GM18526 (cell line): ENCODE data around the gene OGDHL.

Source experiments
- POLR2A ChIP-seq: IDR thresholded peaks from 3 replicates; pipeline ENCODE4 v1.6.1; 2011; ENCODE audit not compliant: insufficient read length; ENCODE audit errors: extremely low read depth

Gene OGDHL

GRCh38 chr10:49761789-49762565 is at the start of gene OGDHL:
OGDHL (minus strand) TSS chr10:49762323; CDS start chr10:49758592, 3,731 bp downstream.
- no peak for TF ChIP-seq POLR2A

- TF ChIP-seq POLR2A = no peak
Measured at GRCh38 chr10:49803988-49804387, 41.9 kb upstream of the OGDHL start.

DNA sequence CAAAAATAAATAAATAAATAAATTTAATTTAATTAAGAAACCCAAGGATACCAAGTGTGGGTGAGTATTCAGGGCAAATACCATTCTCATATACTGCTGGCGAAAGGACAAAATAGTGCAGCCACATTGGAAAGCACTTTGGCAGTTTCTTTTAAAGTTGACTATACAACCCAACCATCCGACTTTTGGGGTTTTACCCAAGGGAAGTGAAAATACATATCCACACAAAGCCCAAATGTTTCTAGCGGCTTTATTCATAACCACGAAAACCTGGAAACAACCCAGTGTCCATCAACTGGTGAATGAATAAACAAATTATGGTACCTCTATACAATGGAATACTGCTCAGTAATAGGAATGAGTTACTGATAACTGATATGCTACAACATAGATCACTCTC is 36.2 kb upstream of the OGDHL start:
- TF ChIP-seq POLR2A = no peak

- TF ChIP-seq POLR2A = no peak
Measured at GRCh38 chr10:49791100-49791499, 29.0 kb upstream of the OGDHL start.

GRCh38 chr10:49784681-49785080 is 22.6 kb upstream of the OGDHL start:
- no peak for TF ChIP-seq POLR2A

GRCh38 chr10:49783645-49784044 is 21.5 kb upstream of the OGDHL start:
- no peak for TF ChIP-seq POLR2A

DNA sequence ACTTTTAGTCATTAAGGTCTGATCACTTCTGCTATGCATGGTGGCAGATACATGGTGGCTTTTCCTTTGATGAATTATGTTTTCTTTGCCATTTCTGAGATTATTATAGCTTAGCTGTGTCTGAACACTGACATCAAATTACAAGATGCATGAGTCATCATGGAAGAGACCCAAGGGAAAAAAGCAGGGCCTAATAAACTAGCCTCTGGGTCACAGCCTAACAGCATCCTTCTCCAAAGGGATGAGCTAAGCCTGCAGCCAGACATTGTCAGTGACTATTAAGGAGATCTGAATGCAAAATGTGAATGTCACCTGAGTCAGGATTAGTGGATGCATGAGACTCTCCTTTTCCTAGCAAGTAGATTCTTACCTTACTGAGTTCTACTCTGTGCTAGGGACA is 19.1 kb upstream of the OGDHL start:
- TF ChIP-seq POLR2A = no peak

- no peak for TF ChIP-seq POLR2A
Measured at GRCh38 chr10:49778197-49778596, 16.1 kb upstream of the OGDHL start.

DNA sequence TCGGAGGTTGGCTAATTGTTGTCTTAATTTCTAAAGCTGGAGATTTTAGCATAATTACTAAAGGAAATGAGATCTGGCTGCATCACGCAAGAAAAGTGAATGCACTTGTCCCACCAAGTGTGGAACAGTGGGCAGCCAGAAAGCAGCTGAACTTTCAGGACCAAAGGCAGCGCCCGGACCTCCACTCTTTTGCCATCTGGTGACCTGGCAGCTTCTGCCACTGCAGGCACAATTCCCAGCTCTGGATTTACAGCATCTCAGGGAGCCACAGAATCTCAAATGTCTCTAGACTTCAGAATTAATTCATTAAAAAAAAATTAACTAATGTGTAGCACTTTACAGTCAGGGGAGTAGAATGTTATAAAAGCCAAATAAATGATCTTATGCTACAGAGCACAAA is 14.7 kb upstream of the OGDHL start:
- TF ChIP-seq POLR2A = no peak

- TF ChIP-seq POLR2A = no peak
Measured at GRCh38 chr10:49775014-49775413, 12.9 kb upstream of the OGDHL start.

- no peak for TF ChIP-seq POLR2A
Measured at GRCh38 chr10:49769692-49770091, 7.6 kb upstream of the OGDHL start.

DNA sequence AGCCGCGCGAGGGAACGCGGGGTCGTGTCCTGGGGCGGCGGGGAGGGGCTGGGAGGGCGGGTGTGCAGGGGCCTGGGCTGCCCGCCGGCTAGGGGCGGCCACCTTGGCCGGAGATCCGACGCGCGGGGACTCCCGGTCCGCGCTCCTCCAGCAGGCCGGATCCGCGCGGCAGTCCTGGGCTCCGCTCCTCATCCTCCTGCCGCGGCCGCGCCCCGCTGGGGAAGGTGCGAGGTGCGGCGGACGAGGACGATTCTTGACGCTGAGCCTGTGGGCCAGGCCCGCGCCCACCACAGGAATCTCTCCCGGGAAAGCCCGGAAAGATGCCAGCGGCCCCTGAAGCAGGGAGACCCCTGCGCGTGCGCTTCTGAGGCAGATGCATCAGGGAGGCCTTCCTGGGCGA is 6.6 kb upstream of the OGDHL start:
- no peak for TF ChIP-seq POLR2A

DNA sequence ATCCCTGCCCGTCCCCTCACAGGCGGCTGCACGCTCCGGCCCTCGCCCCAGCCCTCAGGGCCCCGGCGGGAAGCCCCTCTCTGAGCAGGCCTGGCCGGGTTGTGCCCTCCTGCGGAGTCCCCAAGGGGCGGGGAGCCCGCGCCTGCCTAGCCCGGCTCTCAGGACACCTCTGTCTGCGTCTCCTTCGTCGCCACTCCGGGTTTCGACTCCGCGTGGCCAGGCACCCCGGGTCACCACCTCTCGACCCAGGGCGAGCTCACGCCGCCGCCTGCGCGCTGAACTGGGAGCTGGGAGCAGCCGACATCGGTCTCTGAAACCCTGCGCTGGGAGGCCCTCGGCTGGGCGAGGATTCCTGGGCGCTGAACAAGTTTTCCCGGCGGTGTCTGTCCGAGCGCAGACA is 6.2 kb upstream of the OGDHL start:
- no peak for TF ChIP-seq POLR2A

GRCh38 chr10:49767752-49768151 is 5.6 kb upstream of the OGDHL start:
- TF ChIP-seq POLR2A = no peak

DNA sequence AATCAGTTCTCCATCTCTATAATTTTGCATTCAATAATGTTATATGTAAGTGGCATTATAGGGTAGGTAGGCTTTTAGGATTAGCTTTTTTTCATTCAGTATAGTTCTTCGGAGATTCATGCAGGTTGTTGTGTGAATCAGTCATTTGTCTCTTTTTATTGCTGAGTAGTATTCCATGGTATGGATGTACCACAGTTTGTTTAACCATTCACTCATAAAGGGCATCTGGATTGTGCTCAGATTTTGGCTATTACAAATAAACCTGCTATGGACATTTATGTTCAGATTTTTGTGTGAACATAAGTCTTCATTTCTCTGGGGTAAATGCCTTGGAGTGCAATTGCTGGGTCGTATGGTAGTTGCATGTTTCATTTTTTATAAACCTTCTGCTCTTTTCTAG is 4.4 kb upstream of the OGDHL start:
- no peak for TF ChIP-seq POLR2A

DNA sequence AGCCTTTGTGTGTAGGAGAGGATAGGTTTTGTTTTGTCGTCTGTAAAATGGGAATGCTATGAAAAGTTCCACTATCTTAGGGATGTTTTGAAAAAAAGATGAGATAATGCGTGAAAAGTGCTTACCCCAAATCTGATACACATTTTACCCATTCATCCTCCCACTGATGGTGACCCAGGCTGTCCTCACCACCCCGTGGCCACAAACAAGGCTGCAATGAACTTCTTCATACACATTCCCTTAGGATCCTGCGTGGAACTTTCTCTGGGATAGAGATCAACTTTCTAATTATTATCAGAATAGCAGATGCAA is 399 bp upstream of the OGDHL start:
- TF ChIP-seq POLR2A = no peak

DNA sequence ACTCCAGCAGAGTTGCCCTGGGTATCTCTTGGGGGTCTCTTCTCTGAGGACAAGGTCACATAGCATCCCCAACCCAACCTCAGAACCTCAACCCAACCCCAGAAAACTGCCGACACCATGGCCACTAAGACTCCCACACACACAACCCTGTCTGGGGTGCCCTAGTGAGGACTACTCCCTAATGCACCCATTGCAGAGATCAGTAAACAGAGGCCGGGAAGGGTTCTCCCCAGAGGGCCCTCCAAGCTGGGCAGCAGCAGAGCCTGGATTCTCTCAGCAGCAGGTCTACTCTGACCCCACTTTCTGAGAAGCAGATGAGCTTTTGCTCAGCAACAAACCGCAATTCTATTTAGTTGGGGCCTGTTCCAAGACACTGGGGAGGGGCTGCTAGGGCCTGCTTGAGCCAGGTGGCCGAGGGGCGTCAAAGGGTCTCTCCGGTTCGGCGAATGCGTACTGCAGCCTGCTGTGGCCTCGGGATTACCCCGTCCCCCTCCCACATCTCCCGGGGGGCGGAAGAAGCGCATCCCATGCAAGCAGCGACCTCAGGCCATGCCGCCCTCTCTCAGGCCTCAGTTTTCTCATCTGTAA is 828 bp downstream of the OGDHL start:
- no peak for TF ChIP-seq POLR2A
